H9 (cell line): ENCODE measurements around the gene EML5. TPM values are rescaled to one million over a fixed set of nuclear protein-coding genes. Genes with fewer than 3 reads are reported as not detected.

Experiments used
- DNase-seq: peaks from one replicate; pipeline ENCODE4 v3.0.0-alpha.2; 2017
- H2AFZ ChIP-seq: one replicate; pipeline ENCODE4 v1.6.1; 2013; ENCODE audit warnings: mild to moderate bottlenecking, low read length, control low read depth, moderate library complexity
- H2AK5ac ChIP-seq: 2 replicates; pipeline ENCODE4 v1.6.1; 2013; ENCODE audit warnings: low read length, control low read depth, mixed read lengths; ENCODE audit not compliant: insufficient read length
- H2BK120ac ChIP-seq: one replicate; pipeline ENCODE4 v1.6.1; 2013; ENCODE audit warnings: low read depth, mild to moderate bottlenecking, low read length, control low read depth, inconsistent platforms; ENCODE audit not compliant: poor library complexity, severe bottlenecking
- H2BK12ac ChIP-seq: 2 replicates; pipeline ENCODE4 v1.6.1; 2013; ENCODE audit warnings: low read length, control low read depth, mixed read lengths, low read depth; ENCODE audit not compliant: insufficient read length
- H2BK15ac ChIP-seq: 2 replicates; pipeline ENCODE4 v1.6.1; 2013; ENCODE audit warnings: low read depth, low read length, control low read depth
- H2BK20ac ChIP-seq: one replicate; pipeline ENCODE4 v1.6.1; 2013; ENCODE audit warnings: low read depth, mild to moderate bottlenecking, low read length, control low read depth, inconsistent platforms; ENCODE audit not compliant: poor library complexity, severe bottlenecking
- H2BK5ac ChIP-seq: 2 replicates; pipeline ENCODE4 v1.6.1; 2013; ENCODE audit warnings: low read length, control low read depth, mixed read lengths; ENCODE audit not compliant: insufficient read length
- H3K14ac ChIP-seq: 2 replicates; pipeline ENCODE4 v1.6.1; 2013; ENCODE audit warnings: low read length, control low read depth; ENCODE audit not compliant: insufficient read depth
- H3K18ac ChIP-seq: 2 replicates; pipeline ENCODE4 v1.6.1; 2013; ENCODE audit warnings: low read depth, mild to moderate bottlenecking, mixed read lengths, low read length, control low read depth; ENCODE audit not compliant: insufficient read length
- H3K23ac ChIP-seq: 2 replicates; pipeline ENCODE4 v1.6.1; 2013; ENCODE audit warnings: low read length, control low read depth, mixed read lengths, low read depth; ENCODE audit not compliant: insufficient read length
- H3K23me2 ChIP-seq: 2 replicates; pipeline ENCODE4 v1.6.1; 2013; ENCODE audit warnings: low read depth, mild to moderate bottlenecking, mixed read lengths, low read length, control low read depth; ENCODE audit not compliant: insufficient read length, poor library complexity, severe bottlenecking
- H3K27ac ChIP-seq: 2 replicates; pipeline ENCODE4 v1.5.1; 2013; ENCODE audit warnings: low read length, control low read depth, mixed read lengths, low read depth; ENCODE audit not compliant: insufficient read length
- H3K27me3 ChIP-seq: 2 replicates; pipeline ENCODE4 v1.6.1; 2013; ENCODE audit warnings: low read length, control low read depth, inconsistent platforms; ENCODE audit not compliant: insufficient read depth
- H3K4ac ChIP-seq: 2 replicates; pipeline ENCODE4 v1.6.1; 2013; ENCODE audit warnings: low read depth, mild to moderate bottlenecking, control low read depth, inconsistent platforms, low read length, moderate library complexity
- H3K4me1 ChIP-seq: 2 replicates; pipeline ENCODE4 v1.6.1; 2013; ENCODE audit warnings: low read length, control low read depth, inconsistent platforms; ENCODE audit not compliant: insufficient read depth
- H3K4me2 ChIP-seq: 2 replicates; pipeline ENCODE4 v1.6.1; 2013; ENCODE audit warnings: low read length, control low read depth, mixed read lengths; ENCODE audit not compliant: insufficient read length, insufficient read depth
- H3K56ac ChIP-seq: 2 replicates; pipeline ENCODE4 v1.6.1; 2013; ENCODE audit warnings: low read depth, mild to moderate bottlenecking, mixed read lengths, low read length, control low read depth; ENCODE audit not compliant: insufficient read length
- H3K79me1 ChIP-seq: 2 replicates; pipeline ENCODE4 v1.6.1; 2013; ENCODE audit warnings: low read depth, mild to moderate bottlenecking, moderate library complexity, low read length, control low read depth, inconsistent platforms; ENCODE audit not compliant: insufficient read depth, poor library complexity, severe bottlenecking
- H3K79me2 ChIP-seq: 2 replicates; pipeline ENCODE4 v1.6.1; 2013; ENCODE audit warnings: low read length, control low read depth, inconsistent platforms; ENCODE audit not compliant: insufficient read depth
- H3K9ac ChIP-seq: 2 replicates; pipeline ENCODE4 v1.6.1; 2013; ENCODE audit warnings: low read length, control low read depth, mixed read lengths; ENCODE audit not compliant: insufficient read length; ENCODE audit errors: extremely low read depth
- H3K9me3 ChIP-seq: one replicate; pipeline ENCODE4 v1.6.1; 2013; ENCODE audit warnings: low read depth, low read length, inconsistent platforms; ENCODE audit not compliant: control insufficient read depth
- H3T11ph ChIP-seq: one replicate; pipeline ENCODE4 v1.6.1; 2013; ENCODE audit warnings: mild to moderate bottlenecking, low read length, control low read depth, inconsistent platforms
- H4K20me1 ChIP-seq: one replicate; pipeline ENCODE4 v1.6.1; 2013; ENCODE audit not compliant: control insufficient read depth, insufficient read length, insufficient read depth
- H4K5ac ChIP-seq: 2 replicates; pipeline ENCODE4 v1.6.1; 2013; ENCODE audit warnings: low read depth, mild to moderate bottlenecking, mixed read lengths, low read length, control low read depth; ENCODE audit not compliant: insufficient read length
- H4K8ac ChIP-seq: replicated peaks from 2 replicates; pipeline ENCODE4 v1.6.1; 2013; ENCODE audit warnings: low read length, control low read depth, mixed read lengths, low read depth; ENCODE audit not compliant: insufficient read length
- H4K91ac ChIP-seq: 2 replicates; pipeline ENCODE4 v1.6.1; 2013; ENCODE audit warnings: low read depth, mild to moderate bottlenecking, moderate library complexity, mixed read lengths, low read length, control low read depth; ENCODE audit not compliant: insufficient read length
- H3K27ac Mint-ChIP-seq, 3 experiments: 2 replicates in 2 of 3; 3 replicates in 1 of 3; pipeline ENCODE4 v1.8.0; 2020 to 2021; ENCODE audit warnings: mixed read lengths in 3 of 3, mild to moderate bottlenecking in 1 of 3, moderate library complexity in 1 of 3
- H3K27me3 Mint-ChIP-seq: 2 replicates; pipeline ENCODE4 v1.8.0; 2021; ENCODE audit warnings: low read depth, mild to moderate bottlenecking, moderate library complexity, mixed read lengths
- H3K36me3 Mint-ChIP-seq, 3 experiments: 2 replicates in 2 of 3; 3 replicates in 1 of 3; pipeline ENCODE4 v1.8.0; 2020 to 2021; ENCODE audit warnings: low read depth in 3 of 3, mixed read lengths in 3 of 3; ENCODE audit not compliant: insufficient read depth in 1 of 3
- H3K4me1 Mint-ChIP-seq, 2 experiments: 2 replicates each; pipeline ENCODE4 v1.8.0; 2020; ENCODE audit warnings: mixed read lengths in 2 of 2
- H3K4me3 Mint-ChIP-seq, 2 experiments: 2 replicates in 1 of 2; 3 replicates in 1 of 2; pipeline ENCODE4 v1.8.0; 2020 to 2021; ENCODE audit warnings: mild to moderate bottlenecking in 2 of 2, mixed read lengths in 2 of 2, moderate library complexity in 1 of 2
- H3K9me3 Mint-ChIP-seq, 2 experiments: 2 replicates in 1 of 2; 3 replicates in 1 of 2; pipeline ENCODE4 v1.8.0; 2020; ENCODE audit warnings: mild to moderate bottlenecking in 2 of 2, mixed read lengths in 2 of 2, moderate library complexity in 1 of 2
- CTCF ChIP-seq: fragments of 200-600 bp; sonication (generic); conservative IDR thresholded peaks from 3 replicates; pipeline ENCODE4 v1.8.0; 2021; ENCODE audit warnings: antibody characterized with exemption, mild to moderate bottlenecking
- WGBS: extraction: QIAGEN DNeasy Blood & Tissue Kit; methylation state at CpG from one replicate; pipeline ENCODE4 v1.1.7; 2013; ENCODE audit warnings: missing lambda C conversion rate, low lambda C conversion rate, mixed read lengths; ENCODE audit not compliant: insufficient read length; ENCODE audit errors: extremely low coverage; 5-methylcytosine and 5-hydroxymethylcytosine counted together
- long read RNA-seq: library from polyadenylated mRNA; unstranded; transcript quantifications from one replicate; pipeline ENCODE4 v2.0.0, GENCODE V29; 2020
- total RNA-seq: library from RNA; stranded (reverse); gene quantifications from 2 replicates; pipeline ENCODE4 v1.2.1, GENCODE V29; 2021

Gene EML5
- total RNA-seq = 0.61 and 0.81 TPM in 2 replicates
- long read RNA-seq = 0 reads

GRCh38 chr14:88792473-88793258 is at the start of gene EML5:
Gene EML5, minus strand, starts transcription at chr14:88792953. Its CDS starts 450 bp downstream, at chr14:88792503.
- no peak within 1 kb of the TSS; the same call in 1 of the 2 replicates for H3K14ac ChIP-seq
- no peaks in the 10 kb centered on the region for H3K36me3 Mint-ChIP-seq
- H4K91ac ChIP-seq = no peak within 1 kb of the TSS
- H2BK15ac ChIP-seq = no peak within 1 kb of the TSS; the same call in 1 of the 2 replicates
- H2BK5ac ChIP-seq = no peak within 1 kb of the TSS
- H2BK12ac ChIP-seq = no peak within 1 kb of the TSS
- H3K27me3 ChIP-seq = peaks cover 18% of the 10 kb centered on the region; the same call in 1 of the 2 replicates
- peaks cover 60% of the 10 kb centered on the region for H3K27me3 Mint-ChIP-seq
- H4K8ac ChIP-seq = no peak within 1 kb of the TSS
- no CpG with 5 or more reads among the region's 111 CpGs for WGBS
- no peaks in the 10 kb centered on the region for H3K79me1 ChIP-seq
- H3K23me2 ChIP-seq = peaks cover 11% of the 10 kb centered on the region
- H3K4me3 Mint-ChIP-seq = peak within 1 kb of the TSS; percentile 67 to 88
- no peak within 1 kb of the TSS for H3K56ac ChIP-seq
- no peak within 1 kb of the TSS for H2BK120ac ChIP-seq
- H2AFZ ChIP-seq = peak within 1 kb of the TSS; percentile 2
- peak; percentile 77 for DNase-seq
- no peaks in the 10 kb centered on the region for H3K9me3 ChIP-seq
- H2BK20ac ChIP-seq = no peak within 1 kb of the TSS
- H3K4me1 ChIP-seq = no peaks in the 10 kb centered on the region
- H2AK5ac ChIP-seq = no peak within 1 kb of the TSS
- H3T11ph ChIP-seq = no peak within 1 kb of the TSS
- H3K18ac ChIP-seq = no peak within 1 kb of the TSS
- peak within 1 kb of the TSS; percentile 92 for H3K4me2 ChIP-seq
- no peak within 1 kb of the TSS for H3K23ac ChIP-seq
- H4K5ac ChIP-seq = no peak within 1 kb of the TSS
- H3K27ac ChIP-seq = no peak within 1 kb of the TSS
- peak; percentile 41 for TF ChIP-seq CTCF
- peaks cover 4 to 7% of the 10 kb centered on the region in 2 experiments; a peak in 3 of 4 replicates for H3K4me1 Mint-ChIP-seq
- no peaks in the 10 kb centered on the region for H3K79me2 ChIP-seq
- H3K4ac ChIP-seq = no peak within 1 kb of the TSS
- H3K9me3 Mint-ChIP-seq = no peaks in the 10 kb centered on the region
- H4K20me1 ChIP-seq = no peaks in the 10 kb centered on the region
- peak within 1 kb of the TSS; percentile 28 for H3K9ac ChIP-seq
- H3K27ac Mint-ChIP-seq = no peak within 1 kb of the TSS
